NCI-H146 (cell line): ENCODE data around the gene HRK.
"Not testable (repeated sequence)": the region's sequence is repeated elsewhere in the genome, so short reads cannot be mapped to it uniquely, and the experiment has no call there.

Experiments
- DNase-seq: peaks from one replicate; lab custom pipeline; 2025; lab: John Stamatoyannopoulos, UW

Gene HRK

GRCh38 chr12:116818341-116818856 lies 62.8 kb downstream of the HRK start:
- DNase-seq: no peak

DNA sequence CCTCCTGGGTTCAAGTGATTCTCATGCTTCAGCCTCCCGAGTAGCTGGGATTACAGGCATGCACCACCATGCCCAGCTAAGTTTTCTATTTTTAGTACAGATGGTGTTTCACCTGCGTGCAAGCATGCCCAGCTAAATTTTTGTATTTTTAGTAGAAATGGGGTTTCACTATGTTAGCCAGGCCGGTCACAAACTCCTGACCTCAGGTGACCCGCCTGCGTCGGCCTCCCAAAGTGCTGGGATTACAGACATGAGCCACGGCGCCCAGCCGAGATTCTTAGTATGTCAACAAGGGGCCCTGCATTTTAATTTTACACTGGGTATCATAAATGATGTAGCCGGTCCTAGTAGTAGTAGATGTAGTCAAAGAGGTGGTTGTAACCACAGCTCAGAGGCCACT lies 66.5 kb downstream of the HRK start:
- not testable (repeated sequence) for DNase-seq

GRCh38 chr12:116813271-116814041 lies 67.8 kb downstream of the HRK start:
- no peak for DNase-seq

GRCh38 chr12:116812238-116812637 lies 69.0 kb downstream of the HRK start:
- no peak for DNase-seq

DNA sequence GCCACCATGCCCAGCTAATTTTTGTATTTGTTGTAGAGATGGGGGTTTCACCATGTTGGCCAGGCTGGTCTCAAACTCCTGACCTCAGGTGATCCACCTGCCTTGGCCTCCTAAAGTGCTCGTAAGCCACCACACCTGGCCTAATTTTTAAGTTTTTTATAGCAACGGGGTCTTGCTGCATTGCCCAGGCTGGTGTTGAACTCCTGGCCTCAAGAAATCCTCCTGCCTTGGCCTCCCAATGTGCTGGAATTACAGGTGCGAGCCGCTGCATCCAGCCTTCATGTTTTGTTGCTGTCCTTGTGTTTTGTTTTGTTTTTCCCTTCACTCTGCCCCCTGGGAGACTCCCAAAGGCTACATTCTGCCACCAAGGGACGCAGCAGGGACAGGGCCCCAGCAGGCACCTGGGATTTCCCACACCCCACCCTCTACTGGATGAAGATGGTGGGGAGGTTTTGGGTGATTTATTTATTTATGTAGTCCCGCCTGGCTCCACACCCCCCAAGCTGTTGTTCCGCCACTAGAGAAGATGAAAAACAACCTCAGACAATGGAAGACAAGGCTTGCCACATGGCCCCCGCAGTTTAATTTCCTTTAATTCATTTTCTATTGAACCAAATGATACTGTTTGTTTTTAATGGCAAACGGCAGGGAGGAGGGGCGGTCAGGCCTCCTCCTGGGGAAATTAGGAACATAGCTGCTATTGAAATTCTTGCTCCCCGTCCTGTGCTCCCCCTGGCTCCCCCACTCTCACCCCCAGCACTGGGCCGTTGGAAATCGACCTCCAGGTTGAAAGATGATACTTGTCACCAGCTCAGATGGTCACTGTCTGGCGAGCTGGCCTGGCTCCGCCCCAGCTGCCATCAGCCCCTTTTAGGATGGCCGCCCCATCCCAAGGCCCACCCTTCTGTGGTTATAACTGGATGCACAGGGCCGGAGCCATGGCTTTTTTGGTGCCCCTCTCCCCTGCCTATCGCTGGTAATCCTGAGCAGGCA lies 72.8 kb downstream of the HRK start:
- peak; percentile 27 for DNase-seq

GRCh38 chr12:116807546-116807945 lies 73.7 kb downstream of the HRK start:
- DNase-seq: no peak

GRCh38 chr12:116806845-116807440 lies 74.3 kb downstream of the HRK start:
- DNase-seq: no peak
